ENCODE measurements around the gene GPC6.

Gene GPC6

DNA sequence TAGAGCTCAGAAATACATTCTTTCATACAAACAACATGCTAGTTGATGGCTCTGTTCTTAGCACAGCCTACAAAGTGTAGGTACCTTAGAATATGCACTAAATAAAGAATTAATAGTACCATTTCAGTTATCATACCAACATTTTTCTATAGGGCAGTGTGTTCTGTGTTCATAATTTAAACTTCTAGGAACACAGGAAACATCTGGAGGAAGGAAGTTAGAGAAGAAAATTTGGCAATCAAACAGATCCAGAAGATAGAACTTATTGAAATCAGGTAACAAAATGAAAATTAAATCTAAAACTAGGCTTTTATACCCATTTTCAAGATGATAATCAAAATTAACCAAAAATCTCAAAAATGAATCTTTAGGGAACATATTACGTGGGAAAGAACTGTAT is 725.3 kb downstream of the GPC6 start:
- DNase-seq: no peak

DNA sequence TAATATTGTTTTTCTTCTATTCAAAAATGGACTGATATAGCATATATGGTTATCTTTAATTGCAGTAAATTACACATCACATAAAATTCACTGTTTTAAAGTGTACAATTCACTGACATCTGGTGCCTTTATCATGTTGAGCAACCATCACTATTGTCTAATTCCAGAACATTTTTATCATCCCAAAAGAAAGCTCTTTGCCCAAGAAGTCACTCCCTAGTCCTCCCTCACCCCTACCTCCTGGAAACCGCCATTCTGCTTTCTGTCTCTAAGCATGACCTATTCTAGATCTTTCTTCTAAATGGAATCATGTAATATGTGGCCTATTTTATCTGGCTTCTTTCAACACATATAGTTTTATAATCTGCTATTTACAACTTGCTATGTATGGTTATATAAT is 727.2 kb downstream of the GPC6 start:
- no peak for DNase-seq

DNA sequence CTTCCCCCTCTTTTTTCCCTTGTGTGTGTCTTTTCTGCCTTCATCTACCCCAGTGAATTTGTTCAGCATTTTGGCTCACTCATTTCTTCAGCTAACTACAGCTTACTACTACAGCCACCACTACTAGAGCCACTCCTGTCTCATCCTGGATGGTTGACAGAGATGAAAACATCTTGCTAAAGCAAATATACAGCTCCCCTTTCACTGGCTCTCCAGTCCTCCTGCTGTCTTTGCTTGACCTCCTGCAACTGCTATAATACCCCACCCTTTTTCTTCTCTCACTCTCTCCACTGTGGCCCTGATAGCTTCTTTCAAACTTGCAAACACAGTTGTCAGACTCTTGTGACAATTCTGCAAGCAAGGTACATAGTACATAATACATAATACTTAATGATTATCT is 729.3 kb downstream of the GPC6 start:
- no peak for DNase-seq

DNA sequence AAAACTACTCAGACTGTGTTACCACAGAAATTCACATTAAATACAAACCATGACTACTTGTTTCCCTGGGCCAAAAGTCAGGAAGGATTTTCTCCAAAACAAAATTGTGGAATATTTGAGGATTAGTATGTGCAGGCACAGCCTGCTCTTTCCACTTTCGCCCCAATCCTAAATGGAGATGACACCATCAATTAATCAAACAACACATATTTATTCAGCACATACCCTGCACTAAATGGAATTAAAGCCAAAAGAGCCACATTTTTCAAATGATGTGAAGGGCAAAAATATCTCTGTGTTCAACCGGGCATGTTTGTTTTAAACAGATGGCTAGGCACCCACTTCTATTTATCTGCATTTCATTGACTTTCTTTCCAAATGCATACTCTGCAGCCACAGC is 729.8 kb downstream of the GPC6 start:
- no peak for DNase-seq

DNA sequence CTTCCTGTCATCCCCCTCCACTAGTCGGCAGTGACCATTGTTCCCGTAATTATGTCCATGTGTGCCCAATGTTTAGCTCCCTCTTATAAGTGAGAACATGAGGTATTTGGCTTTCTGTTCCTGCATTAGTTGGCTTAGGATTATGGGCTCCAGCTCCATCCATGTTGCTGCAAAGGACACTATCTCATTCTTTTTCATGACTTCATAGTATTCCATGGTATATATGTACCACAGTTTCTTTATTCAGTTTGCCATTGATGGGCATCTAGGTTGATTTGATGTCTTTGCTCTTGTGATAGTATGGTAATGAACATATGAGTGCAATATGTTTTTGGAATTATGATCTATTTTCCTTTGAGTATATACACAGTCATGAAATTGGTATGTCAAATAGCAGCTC is 730.8 kb downstream of the GPC6 start:
- no peak for DNase-seq

DNA sequence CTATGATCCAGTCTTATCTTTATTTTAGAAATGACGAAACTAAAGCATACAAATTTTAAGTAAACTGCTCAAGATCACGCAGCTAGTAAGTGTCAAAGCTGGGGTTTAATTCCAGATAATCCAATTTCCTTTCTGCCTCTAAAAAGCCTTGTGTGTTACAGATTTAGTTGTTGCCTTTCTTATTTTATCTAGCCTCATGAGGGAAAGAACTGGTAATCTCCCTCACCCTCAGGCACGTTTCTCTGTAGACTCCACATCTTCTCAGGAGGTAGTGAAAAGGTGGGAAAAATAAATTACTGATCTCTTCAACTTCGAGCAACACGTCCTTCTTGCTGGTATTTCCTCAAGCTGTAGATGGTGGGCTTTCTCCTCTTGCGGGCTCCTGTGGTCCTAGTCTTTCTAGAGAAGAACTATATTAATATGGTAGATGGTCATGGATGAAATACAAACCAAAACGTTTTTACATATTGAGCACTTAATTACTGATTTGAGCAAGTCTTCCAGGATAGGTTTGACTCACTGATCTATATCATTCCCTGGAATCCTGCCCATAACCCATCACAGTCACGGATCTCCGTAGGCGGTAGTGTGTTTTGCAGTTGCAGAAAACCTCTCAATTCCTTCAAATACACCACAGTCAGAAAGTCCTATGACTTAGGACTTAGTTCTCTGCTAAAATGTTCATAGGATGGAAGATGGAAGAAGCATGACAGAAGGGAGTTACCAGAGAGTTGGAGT is 733.4 kb downstream of the GPC6 start:
- DNase-seq: no peak

DNA sequence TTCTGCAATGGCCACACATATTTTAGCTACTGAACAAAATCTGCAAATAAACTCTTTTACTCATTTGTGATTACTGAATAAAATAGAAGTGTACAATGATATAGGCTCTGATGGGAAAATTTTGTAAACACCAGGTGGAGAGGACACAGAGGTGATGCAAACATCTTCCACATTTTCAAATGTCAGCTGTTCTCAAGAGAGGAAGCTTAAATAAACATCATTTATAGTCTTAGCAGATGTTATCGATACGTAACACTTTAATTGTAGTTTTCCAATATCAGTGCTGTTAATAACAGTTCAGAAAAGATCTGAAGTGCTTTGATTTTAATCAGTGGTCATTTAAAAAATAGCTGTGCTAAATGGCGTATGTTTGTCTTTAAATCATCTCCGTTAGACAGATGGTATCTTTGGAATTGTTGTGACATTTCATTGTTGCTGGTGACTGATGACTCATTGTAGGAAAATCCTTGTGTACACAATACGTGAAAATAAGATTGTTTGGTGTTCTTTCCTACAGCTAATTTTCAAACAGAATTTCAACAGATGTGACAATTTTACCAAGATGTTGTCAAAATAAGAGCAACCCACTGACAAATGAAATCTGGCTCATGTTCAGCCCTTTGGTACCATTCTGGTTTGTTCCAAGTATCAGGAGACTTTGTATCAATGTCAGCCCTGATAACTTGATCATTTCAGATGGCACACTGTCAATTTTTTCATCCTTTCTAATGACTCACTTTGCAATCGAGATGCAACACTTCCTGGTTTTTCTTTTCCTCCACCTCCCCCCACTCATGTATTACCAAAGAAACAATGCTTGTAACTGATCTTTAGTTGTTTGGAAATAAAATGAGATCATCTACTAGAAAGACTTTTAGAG is 736.9 kb downstream of the GPC6 start:
- DNase-seq: no peak

DNA sequence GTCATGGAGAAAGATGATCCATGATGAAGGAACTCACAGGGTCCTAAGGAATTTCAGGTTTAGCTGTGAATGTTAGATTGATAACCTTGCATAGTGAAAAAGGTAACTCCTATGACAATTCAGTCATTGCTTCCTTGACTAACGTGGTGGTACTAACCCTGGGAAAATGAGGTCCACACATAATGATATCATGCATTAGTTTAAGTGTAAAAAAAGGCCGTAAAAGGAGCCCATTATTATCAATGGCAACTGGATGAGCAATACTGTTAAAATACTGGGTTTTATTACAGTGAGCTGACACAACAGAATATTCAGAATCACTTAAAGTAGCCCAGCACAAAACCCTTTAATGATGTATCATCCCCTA is 737.5 kb downstream of the GPC6 start:
- DNase-seq: no peak

DNA sequence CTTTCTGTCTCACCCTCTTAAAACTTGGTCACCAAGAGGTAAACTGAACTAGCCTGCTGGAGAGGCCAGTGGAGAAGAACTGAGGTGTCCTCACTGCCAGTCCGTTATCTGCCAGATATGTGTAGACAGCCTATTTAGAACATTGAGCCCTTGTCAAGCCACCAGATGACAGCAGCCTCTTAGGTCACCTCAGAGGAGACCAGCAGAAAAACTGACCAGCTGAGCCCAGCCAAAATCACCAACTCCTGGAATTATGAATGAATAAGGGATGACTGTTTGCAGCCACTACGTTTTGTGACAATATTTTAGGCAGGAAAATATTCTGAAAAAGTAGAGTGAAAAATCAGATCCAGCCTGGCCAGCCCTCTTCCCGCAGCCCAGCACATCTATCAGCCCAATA is 739.0 kb downstream of the GPC6 start:
- DNase-seq: no peak

DNA sequence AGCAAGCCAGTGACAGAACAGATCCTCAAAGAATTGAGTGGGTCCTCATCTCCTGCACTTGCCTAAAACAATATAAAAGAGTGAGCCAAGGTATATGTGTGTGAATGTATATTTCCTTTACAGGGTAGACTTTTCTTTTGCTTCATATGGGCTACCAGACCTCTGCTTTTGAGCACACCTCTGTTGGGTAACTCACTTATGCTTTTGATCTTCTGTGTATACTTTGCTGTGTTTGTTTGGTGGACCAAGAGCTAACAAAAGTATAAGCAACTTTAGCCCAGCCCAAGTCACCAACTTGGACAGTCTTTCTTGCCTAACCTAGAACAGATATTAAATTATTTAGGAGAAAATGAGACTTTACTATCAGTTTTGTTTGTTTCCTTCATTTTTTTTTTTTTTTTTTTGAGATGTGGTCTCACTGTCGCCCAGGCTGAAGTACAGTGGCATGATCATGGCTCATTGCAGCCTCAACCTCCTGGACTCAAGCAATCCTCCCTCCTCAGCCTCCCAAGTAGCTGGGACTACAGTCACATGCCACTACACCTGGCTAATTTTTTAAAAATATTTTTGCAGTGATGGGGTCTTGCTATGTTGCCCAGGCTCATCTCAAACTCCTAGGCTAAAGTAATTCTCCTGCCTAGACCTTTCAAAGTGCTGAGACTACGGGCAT is 739.8 kb downstream of the GPC6 start:
- DNase-seq: no peak

DNA sequence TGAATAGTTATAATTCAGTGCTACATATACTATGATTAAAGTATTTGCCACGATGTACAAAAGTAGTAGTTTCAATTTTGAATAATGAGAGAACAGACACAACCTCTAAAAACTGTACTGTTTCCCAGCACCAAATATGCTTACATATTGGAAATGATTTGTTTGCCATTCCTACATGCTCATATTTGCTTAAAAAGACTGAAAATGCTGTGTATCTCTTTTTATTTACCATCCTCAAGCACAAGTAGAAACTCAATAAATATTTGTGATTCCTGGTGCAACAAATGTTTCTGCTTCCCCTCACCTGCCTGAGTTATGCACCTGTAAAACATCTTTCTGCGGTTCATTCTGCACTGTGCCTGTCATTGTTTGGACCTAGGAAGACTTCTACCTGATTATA is 740.7 kb downstream of the GPC6 start:
- DNase-seq: no peak

DNA sequence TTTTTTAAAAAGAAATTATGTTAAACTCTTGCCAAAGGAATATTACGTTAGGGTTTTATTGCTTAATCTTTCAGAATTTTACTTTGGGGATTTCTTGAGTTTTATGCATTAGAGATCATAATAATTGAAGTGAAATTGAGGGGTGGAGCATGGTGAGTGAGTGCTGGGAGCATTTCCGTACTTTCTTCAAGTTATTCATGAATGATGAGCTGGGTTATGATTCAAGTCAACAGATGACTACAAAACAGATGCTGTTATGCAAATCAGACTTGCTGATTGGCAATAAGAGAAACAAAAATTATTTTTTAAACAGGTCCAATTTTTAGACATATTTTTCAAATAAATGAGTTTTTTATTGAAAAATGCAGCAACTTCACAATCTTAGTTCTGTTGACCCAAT is 748.6 kb downstream of the GPC6 start:
- no peak for DNase-seq

DNA sequence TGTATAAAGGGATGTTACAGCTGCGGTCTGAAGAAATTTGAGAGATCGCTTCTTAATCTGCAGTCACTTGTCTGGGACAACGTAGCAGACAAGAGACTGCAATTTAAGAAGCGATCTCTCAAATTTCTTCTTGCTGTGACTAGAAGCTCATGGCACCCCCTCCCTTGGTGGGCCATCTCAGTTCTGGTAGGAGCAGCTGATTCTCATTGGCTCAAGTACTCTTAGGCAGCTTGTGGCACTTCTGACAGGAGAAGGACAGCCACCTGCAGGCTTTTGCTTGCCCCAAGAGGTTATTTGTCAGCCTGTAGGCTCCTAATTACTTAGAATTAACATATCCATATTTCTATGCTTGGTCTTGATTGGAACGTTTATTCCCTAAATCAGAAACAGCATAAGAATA is 749.9 kb downstream of the GPC6 start:
- no peak for DNase-seq

DNA sequence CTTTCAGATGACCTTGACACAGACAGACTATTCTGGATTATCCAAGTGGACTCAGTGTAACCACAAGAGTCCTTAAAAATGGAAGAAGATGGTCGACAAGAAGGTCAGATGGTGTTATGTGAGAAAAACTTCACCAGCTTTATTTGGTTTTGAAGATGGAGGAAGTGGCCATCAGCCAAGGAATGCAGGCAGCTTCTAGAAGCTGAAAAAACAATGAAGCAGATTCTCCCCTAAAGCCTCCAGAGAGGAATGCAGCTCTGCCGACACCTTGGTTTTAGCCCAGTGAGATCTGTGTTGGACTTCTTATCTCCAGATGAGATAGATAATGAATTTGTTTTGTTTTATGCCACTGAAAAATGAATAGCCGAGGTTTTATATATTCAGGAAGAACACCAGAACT is 751.4 kb downstream of the GPC6 start:
- no peak for DNase-seq

DNA sequence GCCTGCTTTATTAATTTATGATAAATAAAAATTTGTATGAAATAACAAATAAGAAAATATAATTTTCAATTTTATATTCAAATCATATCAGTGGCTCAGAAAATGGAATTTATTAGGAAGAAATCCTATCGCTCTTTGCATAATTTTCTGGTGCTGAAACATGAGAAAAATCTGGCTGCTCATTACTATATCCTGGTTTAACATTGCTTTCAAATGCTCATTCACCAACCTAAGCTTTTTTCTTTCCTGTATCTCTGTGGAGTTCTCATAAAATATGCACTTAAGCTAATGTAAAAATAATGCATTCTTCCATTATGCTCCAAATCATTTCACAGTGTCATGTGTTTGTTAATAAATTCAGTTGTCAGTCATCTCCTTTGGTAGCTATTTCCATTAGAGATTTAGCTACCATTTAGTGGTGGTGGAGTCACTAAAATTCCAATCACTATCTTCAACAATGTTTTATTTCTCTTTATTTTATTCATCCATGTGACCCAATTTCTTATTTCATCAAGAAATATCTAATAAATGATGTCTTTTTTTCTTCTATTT is 754.9 kb downstream of the GPC6 start:
- DNase-seq: no peak

DNA sequence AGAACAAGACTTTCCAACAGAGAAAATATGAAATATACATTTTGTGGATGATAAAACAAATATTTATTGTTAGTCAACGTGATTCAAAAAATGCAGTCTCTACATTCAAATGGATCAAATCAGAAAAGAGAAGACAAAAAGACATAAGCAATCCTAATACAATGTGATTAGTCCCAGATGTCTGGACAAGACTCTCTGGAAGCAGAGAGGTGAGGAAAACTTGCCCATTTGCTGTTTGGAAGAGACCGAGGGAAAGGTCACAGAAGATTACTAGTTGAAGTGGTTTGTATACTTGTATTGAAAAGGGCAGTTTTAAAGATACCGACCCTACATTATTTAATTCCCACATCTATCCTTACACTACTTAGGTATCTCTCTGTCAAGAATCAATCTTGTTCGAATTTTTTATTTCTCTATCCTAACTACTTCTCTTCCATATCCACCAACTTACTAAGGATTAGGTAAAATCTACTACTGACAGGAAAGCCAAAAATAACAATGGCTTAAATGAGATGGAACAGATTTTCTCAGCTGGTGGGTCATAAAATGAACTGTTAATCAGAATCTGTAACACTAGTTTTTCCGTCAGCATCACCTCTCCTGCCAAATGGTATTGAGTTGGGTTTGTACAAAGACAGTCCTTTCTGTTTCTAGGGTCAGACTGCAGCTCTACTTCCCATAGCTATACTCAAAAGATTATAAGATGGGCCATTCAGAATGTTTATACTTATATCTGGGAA is 755.7 kb downstream of the GPC6 start:
- no peak for DNase-seq

DNA sequence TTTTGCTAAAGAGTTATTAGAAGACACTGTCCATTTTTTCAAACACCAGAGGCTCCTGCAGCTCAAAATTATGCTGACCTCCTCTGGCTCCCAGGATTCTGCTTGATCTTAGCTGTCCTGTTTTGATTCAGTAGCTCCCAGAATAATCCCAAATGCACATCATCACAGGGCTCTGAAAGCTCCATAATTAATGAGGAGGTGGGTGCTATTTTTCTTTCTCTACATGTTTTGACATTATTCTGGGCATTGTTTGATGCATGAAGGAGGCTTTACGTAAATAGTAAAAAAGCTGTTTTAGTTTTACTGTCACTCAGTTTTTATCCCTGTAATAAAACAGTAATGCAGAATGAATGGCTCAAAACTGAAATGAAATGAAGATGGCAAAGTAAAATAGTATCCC is 757.4 kb downstream of the GPC6 start:
- no peak for DNase-seq

DNA sequence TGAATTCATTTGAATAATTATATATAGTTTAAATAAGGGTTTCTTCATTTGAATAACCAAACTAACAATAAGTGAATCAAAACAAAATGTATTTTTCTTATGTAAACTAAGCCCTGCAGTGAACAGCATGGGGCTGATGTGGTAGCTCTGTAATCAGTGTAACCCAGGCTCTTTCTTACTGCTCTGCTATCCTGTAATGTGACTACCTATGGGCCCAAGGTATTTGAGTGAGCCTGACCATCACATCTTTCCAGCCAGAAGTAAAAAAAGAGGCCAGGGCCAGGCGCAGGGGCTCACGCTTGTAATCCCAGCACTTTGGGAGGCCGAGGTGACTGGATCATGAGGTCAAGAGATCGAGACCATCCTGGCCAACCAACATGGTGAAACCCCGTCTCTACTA is 758.3 kb downstream of the GPC6 start:
- DNase-seq: no peak

DNA sequence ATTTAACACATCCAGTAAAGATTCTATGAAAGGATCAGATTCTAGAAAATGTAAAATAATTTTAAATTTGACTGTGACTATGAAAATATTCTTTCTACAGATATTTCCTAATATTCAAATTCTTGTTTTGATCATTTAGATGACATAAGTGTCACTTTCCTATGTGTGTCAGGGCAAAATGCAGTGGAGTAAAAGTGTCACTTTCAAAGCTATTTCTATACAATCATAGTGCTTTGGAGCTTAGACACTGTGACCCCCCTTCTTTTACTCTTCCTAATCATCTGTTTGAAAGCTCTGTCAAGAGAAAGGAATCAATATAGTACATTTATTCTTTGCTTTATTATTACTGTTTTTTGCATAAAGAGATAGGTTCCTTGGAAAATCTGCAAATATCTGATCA is 760.9 kb downstream of the GPC6 start:
- no peak for DNase-seq

DNA sequence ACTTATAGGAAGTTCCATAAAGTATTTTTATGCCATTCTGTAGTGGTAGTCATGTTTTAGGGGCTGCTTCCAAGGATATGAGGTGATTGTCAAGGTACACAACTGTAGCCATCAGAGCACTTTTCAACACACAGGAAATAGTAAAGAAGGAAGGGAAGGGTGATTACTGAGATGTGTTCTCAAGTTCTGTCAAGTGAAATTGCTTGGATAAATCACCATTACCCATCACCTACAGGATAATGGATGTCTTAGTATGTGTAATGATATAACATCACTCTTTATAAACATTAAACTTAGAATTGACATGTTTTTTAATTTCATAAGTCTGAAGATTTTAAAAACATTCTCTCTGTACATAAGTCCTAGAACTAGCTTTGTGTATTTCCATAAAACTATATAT is 765.0 kb downstream of the GPC6 start:
- DNase-seq: no peak

DNA sequence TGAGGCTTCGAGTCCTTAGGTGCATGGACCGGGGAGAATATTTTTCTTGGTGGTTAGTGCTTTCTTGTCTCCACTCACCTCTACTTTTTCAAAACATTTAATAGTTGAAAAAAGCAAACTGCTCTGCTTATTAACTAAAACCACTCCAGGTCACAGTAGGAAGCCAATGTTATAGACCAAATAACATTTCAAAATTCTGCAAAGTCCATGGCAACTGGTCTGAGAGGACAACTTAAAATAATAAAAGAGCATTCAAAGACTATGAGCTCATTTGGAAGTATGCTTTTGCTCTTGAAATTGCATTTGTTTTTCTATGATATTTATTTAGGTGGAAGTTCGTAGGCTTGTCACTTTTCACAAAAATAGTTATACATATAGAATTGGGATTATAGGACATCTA is 769.9 kb downstream of the GPC6 start:
- DNase-seq: no peak

DNA sequence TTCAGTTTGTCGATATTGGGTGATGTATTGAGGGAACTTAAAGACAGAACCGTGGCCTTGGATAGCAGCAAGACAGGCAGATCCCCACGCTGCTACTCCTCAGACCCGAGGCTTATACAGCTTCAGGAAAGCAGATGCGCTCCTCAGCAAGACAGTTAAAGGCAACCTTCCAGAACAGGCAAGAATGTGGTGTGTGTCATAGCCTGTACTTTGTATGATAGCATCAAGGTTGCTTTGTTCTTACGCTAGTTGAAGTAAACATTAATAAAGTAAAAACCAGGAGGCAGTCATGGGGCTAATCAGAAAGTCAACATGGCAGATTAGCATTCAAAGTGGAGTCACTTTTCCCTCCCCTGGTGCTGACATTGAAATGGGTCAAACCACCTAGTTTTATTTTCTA is 779.7 kb downstream of the GPC6 start:
- no peak for DNase-seq

DNA sequence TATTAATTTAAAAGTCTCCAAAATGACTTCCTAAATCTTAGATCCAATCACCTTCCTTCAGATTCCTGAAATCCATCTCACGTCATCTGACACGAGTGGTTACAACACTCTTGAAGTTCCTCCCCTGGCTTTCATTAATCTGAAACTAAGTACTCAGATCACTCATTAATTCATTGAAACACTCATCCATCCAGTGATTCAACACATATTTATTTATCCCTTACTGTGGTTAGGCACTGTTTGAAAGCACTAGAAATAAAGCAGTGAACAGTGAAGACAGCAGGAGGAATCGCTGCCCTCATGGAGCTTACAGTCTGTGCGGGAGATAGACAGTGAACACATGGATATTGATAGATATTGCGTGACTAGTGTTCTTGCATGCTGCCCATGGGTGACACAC is 780.5 kb downstream of the GPC6 start:
- no peak for DNase-seq

Measured in activated CD4-positive, alpha-beta T cell treated with anti-CD3 and anti-CD28 coated beads for 4 hours (primary cell).